Stomach (tissue), 9 donors: ENCODE measurements around the gene HPCA. TPM values are rescaled to one million over a fixed set of nuclear protein-coding genes. Genes with fewer than 3 reads are reported as not detected.

Source experiments
- DNase-seq, 2 donors: peaks; one replicate each; pipeline versions ENCODE4 v3.0.0 to v3.0.0-alpha.2; 2013 to 2019
- H3K27ac ChIP-seq, 5 donors: fragments of 200-600 bp in 4 of 5; sonication (generic) in 4 of 5; one replicate each; pipeline ENCODE4 v1.5.1; 2013 to 2019; ENCODE audit warnings: mild to moderate bottlenecking in 1 of 5, moderate library complexity in 1 of 5
- H3K27me3 ChIP-seq, 3 donors: fragments of 200-600 bp; sonication (generic); one replicate each; pipeline ENCODE4 v1.5.1; 2017 to 2019; ENCODE audit warnings: mixed run types in 1 of 3
- H3K36me3 ChIP-seq, 4 donors: fragments of 200-600 bp; sonication (generic); 1 replicate in 3 of 4; 2 replicates in 1 of 4; pipeline ENCODE4 v1.5.1; 2016 to 2019
- H3K4me1 ChIP-seq, 4 donors: fragments of 200-600 bp; sonication (generic); one replicate each; pipeline ENCODE4 v1.5.1; 2016 to 2019
- H3K4me3 ChIP-seq, 4 donors: fragments of 200-600 bp; sonication (generic) in 3 of 4; one replicate each; pipeline ENCODE4 v1.5.1; 2016 to 2019; ENCODE audit warnings: mild to moderate bottlenecking in 1 of 4
- H3K9me3 ChIP-seq, 4 donors: fragments of 200-600 bp; sonication (generic); one replicate each; pipeline ENCODE4 v1.5.1; 2016 to 2019
- EP300 ChIP-seq: sonication (generic); formaldehyde crosslinking; IDR thresholded peaks from one replicate; pipeline ENCODE4 v1.6.1; 2017; ENCODE audit warnings: antibody characterized with exemption
- POLR2A ChIP-seq, 4 donors: fragments of 450-650 bp; IDR thresholded peaks; one replicate each; pipeline ENCODE4 v1.6.1; 2016; ENCODE audit warnings: antibody characterized with exemption in 4 of 4, control low read depth in 2 of 4, mild to moderate bottlenecking in 1 of 4, moderate library complexity in 1 of 4
- POLR2AphosphoS5 ChIP-seq, 3 donors: sonication (generic); formaldehyde crosslinking; IDR thresholded peaks; one replicate each; pipeline ENCODE4 v1.6.1; 2016; ENCODE audit warnings: antibody characterized with exemption in 3 of 3
- WGBS, 5 donors: extraction: QIAGEN DNeasy Blood & Tissue Kit in 3 of 5; methylation state at CpG; one replicate each; pipeline versions ENCODE4 v1.1.5 to v1.1.7; 2013 to 2018; 5-methylcytosine and 5-hydroxymethylcytosine counted together
- intact Hi-C: fragments of 100-400 bp; cut with DNase I; formaldehyde crosslinking; loops from one replicate; pipeline ENCODE4 v1.15.1; 2023; ENCODE audit warnings: low total_unique reads
- polyA plus RNA-seq, 3 donors: library from polyadenylated mRNA; stranded (reverse); fragments of 200-250 nt; gene quantifications; one replicate each; pipeline ENCODE4 v1.2.3, GENCODE V29; 2013
- total RNA-seq, 5 donors: library from RNA; depleted of rRNA; stranded (reverse); fragments of >200 nt; gene quantifications; one replicate each; pipeline versions ENCODE4 v1.1.0 to v1.2.3, GENCODE V29; 2014 to 2016
- TF ChIP-seq, protein P1 (sequence below), 7 experiments: fragments of 450-650 bp in 4 of 7; fragments of 200-600 bp in 3 of 7; sonication (generic) in 3 of 7; IDR thresholded peaks; one replicate each; pipeline ENCODE4 v1.5.1; 2016 to 2019; ENCODE audit warnings: antibody characterized with exemption in 7 of 7, control low read depth in 2 of 7, mild to moderate bottlenecking in 1 of 7
- donor health status: healthy with polysubstance abuse.
- donor health status: Bipolar disorder and iron deficiency.
- donor health status: healthy.

Gene HPCA
- total and polyA plus RNA-seq, 8 donors, result 0.30 to 4.9 (median 0.75) TPM; not detected in 5

DNA sequence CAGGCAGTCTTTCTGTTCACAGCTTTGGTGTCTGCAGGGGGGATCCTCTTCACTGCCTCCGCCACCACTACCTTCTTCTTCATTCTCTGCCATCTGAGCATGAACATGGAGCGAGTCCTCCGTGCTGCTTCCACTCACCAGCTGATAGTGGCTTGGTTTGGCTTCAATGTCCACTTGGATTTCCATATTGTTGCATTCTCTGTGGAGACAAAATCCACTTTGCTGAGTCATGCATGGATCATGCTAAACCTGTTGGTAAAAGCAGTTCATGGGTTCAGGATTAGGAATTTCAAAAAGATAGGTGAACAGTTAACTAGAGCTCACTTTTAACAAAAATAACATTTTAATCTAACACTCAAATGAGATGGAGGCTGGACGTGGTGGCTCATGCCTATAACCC is 50.8 kb downstream of the HPCA start:
- TF ChIP-seq, protein P1, sequence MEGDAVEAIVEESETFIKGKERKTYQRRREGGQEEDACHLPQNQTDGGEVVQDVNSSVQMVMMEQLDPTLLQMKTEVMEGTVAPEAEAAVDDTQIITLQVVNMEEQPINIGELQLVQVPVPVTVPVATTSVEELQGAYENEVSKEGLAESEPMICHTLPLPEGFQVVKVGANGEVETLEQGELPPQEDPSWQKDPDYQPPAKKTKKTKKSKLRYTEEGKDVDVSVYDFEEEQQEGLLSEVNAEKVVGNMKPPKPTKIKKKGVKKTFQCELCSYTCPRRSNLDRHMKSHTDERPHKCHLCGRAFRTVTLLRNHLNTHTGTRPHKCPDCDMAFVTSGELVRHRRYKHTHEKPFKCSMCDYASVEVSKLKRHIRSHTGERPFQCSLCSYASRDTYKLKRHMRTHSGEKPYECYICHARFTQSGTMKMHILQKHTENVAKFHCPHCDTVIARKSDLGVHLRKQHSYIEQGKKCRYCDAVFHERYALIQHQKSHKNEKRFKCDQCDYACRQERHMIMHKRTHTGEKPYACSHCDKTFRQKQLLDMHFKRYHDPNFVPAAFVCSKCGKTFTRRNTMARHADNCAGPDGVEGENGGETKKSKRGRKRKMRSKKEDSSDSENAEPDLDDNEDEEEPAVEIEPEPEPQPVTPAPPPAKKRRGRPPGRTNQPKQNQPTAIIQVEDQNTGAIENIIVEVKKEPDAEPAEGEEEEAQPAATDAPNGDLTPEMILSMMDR (IDR thresholded peaks at IDR 0.05), result no peak
- TF ChIP-seq EP300 (no peak), POLR2A (IDR thresholded peaks at IDR 0.05) (no peak), POLR2AphosphoS5 (IDR thresholded peaks at IDR 0.05) (no peak)
- no peak overlapping the region for H3K4me3 ChIP-seq
- no peaks in the 10 kb centered on the region for H3K27me3 ChIP-seq
- WGBS, 5 donors, result 91 to 96% (median 92%) methylated on average over 4 of the region's 4 CpGs
- DNase-seq, result no peak
- intact Hi-C loops, result loop anchor here (10.0 kb wide), 2 partner anchors 68 to 118 kb away; no protein-coding TSS in a partner anchor
- peaks cover 25 to 75% (median 73%) of the 10 kb centered on the region in 4 donors for H3K36me3 ChIP-seq
- H3K4me1 ChIP-seq, result peaks cover 16 to 40% (median 21%) of the 10 kb centered on the region in 4 donors
- H3K9me3 ChIP-seq, result no peaks in the 10 kb centered on the region
- H3K27ac ChIP-seq, result peak overlapping the region in 1 of 5 donors; percentile 0

DNA sequence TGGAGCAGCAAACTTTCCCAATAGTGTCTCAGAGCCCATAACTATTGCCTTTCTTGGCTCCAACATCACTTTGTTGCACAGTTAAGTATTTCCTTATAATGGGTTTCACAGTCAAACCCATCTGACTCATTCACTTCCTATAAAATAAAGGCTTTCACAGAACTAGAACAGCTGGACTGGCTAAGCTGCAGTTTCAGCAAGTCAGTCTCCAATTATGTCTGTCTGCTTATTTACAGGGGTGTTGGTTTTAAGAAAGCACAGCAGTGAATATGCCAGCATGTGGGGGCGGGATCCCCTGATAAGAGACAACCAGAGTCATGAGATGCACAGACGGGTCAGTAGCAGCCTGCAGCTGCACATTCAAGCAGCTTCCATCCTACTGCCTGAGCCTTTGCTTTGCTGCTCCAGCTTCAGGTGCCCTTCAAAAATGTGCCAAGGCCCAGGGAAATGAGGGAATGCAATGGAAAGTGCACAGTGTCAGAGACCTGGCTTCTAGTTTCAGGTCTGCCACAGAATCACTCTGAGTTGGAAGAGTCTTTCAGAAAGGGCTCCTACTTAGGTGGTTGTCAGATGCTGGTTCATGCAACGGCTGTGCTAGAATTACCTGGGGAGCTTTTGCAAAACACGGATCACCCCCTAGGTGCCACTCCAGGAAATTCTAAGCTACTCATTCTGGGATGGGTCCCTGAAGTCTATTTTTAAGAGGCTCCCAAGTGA is 53.5 kb downstream of the HPCA start:
- no peaks in the 10 kb centered on the region for H3K9me3 ChIP-seq
- TF ChIP-seq, protein P1 (IDR thresholded peaks at IDR 0.05), result no peak
- TF ChIP-seq POLR2AphosphoS5 (IDR thresholded peaks at IDR 0.05), result peak in 1 of 3 donors; percentile 37
- peaks cover 43 to 100% (median 99%) of the 10 kb centered on the region in 4 donors for H3K36me3 ChIP-seq
- WGBS, 5 donors, result 55 to 79% (median 72%) methylated on average over 3 to 4 of the region's 4 CpGs
- H3K4me1 ChIP-seq, result peaks cover 6 to 22% (median 9%) of the 10 kb centered on the region in 4 donors
- intact Hi-C loops, result loop anchor here (10.0 kb wide), 2 partner anchors 65 to 115 kb away; no protein-coding TSS in a partner anchor
- H3K27me3 ChIP-seq, result no peaks in the 10 kb centered on the region
- H3K4me3 ChIP-seq, result no peak overlapping the region
- H3K27ac ChIP-seq, result peak overlapping the region in 3 of 5 donors; percentile 13 to 63 (median 20)
- peak in 1 of 2 donors; percentile 33 for DNase-seq

DNA sequence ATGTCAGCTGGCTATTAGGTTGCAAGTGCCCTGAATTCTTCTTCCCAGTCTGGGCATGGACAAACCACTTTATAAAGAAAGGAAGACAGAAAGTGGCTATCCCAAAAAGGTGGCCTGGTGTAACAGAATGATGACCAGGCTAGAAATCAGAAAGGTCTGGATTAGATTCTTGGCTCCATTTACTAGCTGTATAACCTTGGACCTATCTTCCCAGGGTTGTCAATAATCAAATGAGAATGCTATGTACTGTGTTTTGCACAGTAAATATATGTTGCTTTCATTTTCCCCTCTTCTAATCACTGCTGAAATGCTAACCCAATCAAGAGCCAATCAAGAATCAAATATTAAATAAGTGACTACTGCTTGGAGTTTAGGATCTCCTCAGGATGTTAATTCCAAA is 57.9 kb downstream of the HPCA start:
- TF ChIP-seq POLR2A (IDR thresholded peaks at IDR 0.05) (no peak), POLR2AphosphoS5 (IDR thresholded peaks at IDR 0.05) (no peak), EP300 (no peak)
- TF ChIP-seq, protein P1 (IDR thresholded peaks at IDR 0.05), result no peak
- peak overlapping the region in 1 of 5 donors; percentile 16 for H3K27ac ChIP-seq
- intact Hi-C loops, result no loop called here
- H3K27me3 ChIP-seq, result no peaks in the 10 kb centered on the region
- peaks cover 9 to 38% (median 18%) of the 10 kb centered on the region in 4 donors for H3K4me1 ChIP-seq
- DNase-seq, result no peak
- H3K36me3 ChIP-seq, result peaks cover 45 to 90% (median 89%) of the 10 kb centered on the region in 4 donors
- no peaks in the 10 kb centered on the region for H3K9me3 ChIP-seq
- H3K4me3 ChIP-seq, result no peak overlapping the region

Other genes with a start within 250 kb of the HPCA start
- 100 to 1,000 TPM in 1 of 5 donors, 10 to 100 TPM in 4; 10.4 to 151 (median 26.3) TPM for gene ZBTB8OS, start 235.9 kb upstream of the HPCA start, total RNA-seq
- 10 to 100 TPM; 55.0 to 88.6 (median 65.9) TPM for gene ZBTB8OS, start 235.9 kb upstream of the HPCA start, polyA plus RNA-seq
- gene RBBP4, start 235.3 kb upstream of the HPCA start, total RNA-seq, result 100 to 1,000 TPM in 3 of 5 donors, 10 to 100 TPM in 2; 43.2 to 226 (median 160) TPM
- gene RBBP4, start 235.3 kb upstream of the HPCA start, polyA plus RNA-seq, result 10 to 100 TPM; 38.0 to 56.7 (median 41.4) TPM
- 10 to 100 TPM; 12.3 to 38.5 (median 22.8) TPM for gene SYNC, start 183.7 kb upstream of the HPCA start, total RNA-seq
- 10 to 100 TPM in 1 of 3 donors, 1 to 10 TPM in 2; 5.5 to 11.6 (median 6.0) TPM for gene SYNC, start 183.7 kb upstream of the HPCA start, polyA plus RNA-seq
- 10 to 100 TPM; 26.9 to 99.1 (median 64.4) TPM for gene YARS1, start 69.1 kb upstream of the HPCA start, total RNA-seq
- gene YARS1, start 69.1 kb upstream of the HPCA start, polyA plus RNA-seq, result 10 to 100 TPM; 44.5 to 53.0 (median 47.8) TPM
- gene S100PBP, start 68.8 kb upstream of the HPCA start, total RNA-seq, result 100 to 1,000 TPM in 1 of 5 donors, 10 to 100 TPM in 3, 1 to 10 TPM in 1; 2.9 to 253 (median 40.6) TPM
- 1 to 10 TPM; 5.7 to 9.3 (median 6.7) TPM for gene S100PBP, start 68.8 kb upstream of the HPCA start, polyA plus RNA-seq
- gene FNDC5, start 15.6 kb upstream of the HPCA start, total RNA-seq, result 10 to 100 TPM in 2 of 5 donors, 1 to 10 TPM in 1, under 1 TPM in 1, not detected in 1; 0.89 to 21.0 (median 6.9) TPM
- gene FNDC5, start 15.6 kb upstream of the HPCA start, polyA plus RNA-seq, result 1 to 10 TPM; 2.0 to 9.9 (median 6.7) TPM
- gene TMEM54, start 14.9 kb downstream of the HPCA start, total RNA-seq, result 100 to 1,000 TPM in 3 of 5 donors, 10 to 100 TPM in 2; 34.9 to 408 (median 195) TPM
- 100 to 1,000 TPM; 104 to 249 (median 122) TPM for gene TMEM54, start 14.9 kb downstream of the HPCA start, polyA plus RNA-seq
- gene RNF19B, start 78.3 kb downstream of the HPCA start, total RNA-seq, result 10 to 100 TPM in 3 of 5 donors, 1 to 10 TPM in 1, under 1 TPM in 1; 0.58 to 29.5 (median 10.3) TPM
- gene RNF19B, start 78.3 kb downstream of the HPCA start, polyA plus RNA-seq, result 10 to 100 TPM in 1 of 3 donors, 1 to 10 TPM in 2; 9.1 to 10.4 (median 9.1) TPM
- 100 to 1,000 TPM in 4 of 5 donors, 10 to 100 TPM in 1; 71.0 to 263 (median 124) TPM for gene AK2, start 150.4 kb downstream of the HPCA start, total RNA-seq
- 100 to 1,000 TPM in 2 of 3 donors, 10 to 100 TPM in 1; 98.8 to 129 (median 107) TPM for gene AK2, start 150.4 kb downstream of the HPCA start, polyA plus RNA-seq
- gene AZIN2, start 194.7 kb downstream of the HPCA start, total RNA-seq, result 10 to 100 TPM in 2 of 5 donors, 1 to 10 TPM in 2, not detected in 1; 2.0 to 39.7 (median 6.8) TPM
- gene AZIN2, start 194.7 kb downstream of the HPCA start, polyA plus RNA-seq, result 1 to 10 TPM in 2 of 3 donors, under 1 TPM in 1; 0.61 to 2.0 (median 1.1) TPM